Mesenteric fat pad (tissue), 1 donor: Measurements from ENCODE around the gene POLL. TPM values are rescaled to one million over a fixed set of nuclear protein-coding genes. Genes with fewer than 3 reads are reported as not detected.

Experiments used
- DNase-seq: peaks from one replicate; pipeline ENCODE4 v3.0.0-alpha.2; 2020; ENCODE audit warnings: low spot score
- total RNA-seq: library from RNA; stranded (reverse); fragmentation: NEBNext Ultra II Directional; extraction: Animal tissue kit (Norgen Biotek cat#: 25700); gene quantifications from one replicate; pipeline ENCODE4 v1.2.1, GENCODE V29; 2021
- donor health status: DM: yes; HTN: yes; CAD: no.

The POLL gene
- total RNA-seq, 1 donor from 2014 or later = 15.5 TPM

DNA sequence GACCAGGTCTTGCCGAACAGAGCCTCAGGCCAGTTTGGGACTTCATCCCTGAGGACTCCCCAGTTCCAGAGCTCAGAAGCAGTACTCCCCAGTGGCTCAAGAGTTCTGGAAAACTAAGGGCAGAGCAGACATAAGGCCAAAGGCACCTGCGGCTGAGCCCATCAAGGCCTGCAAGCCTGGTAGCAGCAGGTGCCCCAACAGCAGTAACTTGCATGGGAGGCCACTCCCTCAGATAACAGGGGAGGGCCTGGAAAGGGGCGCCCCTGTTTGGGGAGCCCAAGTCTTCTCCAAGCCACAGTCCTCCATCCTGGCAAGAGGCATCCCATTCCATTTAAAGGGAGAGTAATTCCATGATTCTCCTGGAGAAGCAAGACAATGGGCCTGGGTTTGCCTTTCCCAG lies 13.0 kb downstream of the POLL start:
- no peak for DNase-seq

DNA sequence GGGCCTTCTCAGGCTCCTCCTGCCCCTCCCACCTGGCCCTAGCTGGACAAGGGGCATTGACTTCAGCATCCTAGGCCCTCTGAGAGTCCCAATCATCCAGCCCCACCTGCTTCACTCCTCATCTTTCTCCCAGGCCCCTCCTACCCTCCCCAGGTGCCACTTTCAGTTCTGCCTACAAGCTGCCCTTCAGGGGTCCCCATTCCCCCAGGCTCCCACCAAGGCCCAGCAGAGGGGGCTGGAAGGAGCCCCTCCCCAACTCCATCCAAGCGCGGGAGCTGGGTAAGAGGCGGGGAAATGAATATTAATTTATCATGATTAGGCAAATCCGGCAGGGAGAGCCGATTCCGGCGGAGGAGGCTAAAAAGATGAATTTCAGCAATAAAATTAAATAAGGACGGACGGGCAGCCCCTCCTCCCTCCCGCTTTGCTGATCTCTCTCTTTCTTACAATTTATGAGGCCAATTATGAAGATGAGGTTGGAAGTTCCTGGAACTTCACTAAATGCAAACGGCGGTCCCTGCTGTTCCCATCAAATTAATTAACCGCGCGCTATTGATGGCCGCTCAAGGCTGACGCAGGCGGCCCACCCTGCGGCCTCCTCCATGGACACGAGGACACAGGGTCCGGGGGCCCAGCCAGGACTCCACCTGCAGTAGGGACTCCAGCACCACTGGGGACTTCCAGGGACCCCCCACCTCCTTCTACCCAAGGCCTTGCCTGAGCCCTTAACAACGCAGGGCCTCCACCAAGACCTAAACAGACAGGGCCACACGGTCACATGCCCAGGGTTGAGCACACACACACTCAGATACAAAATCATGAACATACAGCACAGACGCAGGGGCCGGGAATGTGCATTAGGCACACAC lies 13.9 kb downstream of the POLL start:
- DNase-seq = no peak

GRCh38 chr10:101572785-101573184 lies 15.3 kb downstream of the POLL start:
- DNase-seq = no peak

DNA sequence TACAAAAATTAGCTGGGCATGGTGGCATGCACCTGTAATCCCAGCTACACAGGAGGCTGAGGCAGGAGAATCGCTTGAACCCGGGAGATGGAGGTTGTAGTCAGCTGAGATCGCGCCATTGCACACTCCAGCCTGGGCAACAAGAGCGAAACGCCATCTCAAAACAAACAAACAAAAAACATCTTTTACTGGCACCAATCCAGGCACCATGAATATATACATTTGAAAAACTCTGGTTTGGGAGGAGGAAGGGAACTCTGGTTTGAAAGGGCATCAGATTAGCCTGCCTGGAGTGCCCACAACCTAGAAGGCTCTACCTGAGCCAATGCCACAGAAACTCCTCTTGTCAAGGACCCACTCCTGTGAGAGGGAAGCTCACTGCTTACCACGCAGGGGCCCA lies 15.9 kb downstream of the POLL start:
- no peak for DNase-seq

DNA sequence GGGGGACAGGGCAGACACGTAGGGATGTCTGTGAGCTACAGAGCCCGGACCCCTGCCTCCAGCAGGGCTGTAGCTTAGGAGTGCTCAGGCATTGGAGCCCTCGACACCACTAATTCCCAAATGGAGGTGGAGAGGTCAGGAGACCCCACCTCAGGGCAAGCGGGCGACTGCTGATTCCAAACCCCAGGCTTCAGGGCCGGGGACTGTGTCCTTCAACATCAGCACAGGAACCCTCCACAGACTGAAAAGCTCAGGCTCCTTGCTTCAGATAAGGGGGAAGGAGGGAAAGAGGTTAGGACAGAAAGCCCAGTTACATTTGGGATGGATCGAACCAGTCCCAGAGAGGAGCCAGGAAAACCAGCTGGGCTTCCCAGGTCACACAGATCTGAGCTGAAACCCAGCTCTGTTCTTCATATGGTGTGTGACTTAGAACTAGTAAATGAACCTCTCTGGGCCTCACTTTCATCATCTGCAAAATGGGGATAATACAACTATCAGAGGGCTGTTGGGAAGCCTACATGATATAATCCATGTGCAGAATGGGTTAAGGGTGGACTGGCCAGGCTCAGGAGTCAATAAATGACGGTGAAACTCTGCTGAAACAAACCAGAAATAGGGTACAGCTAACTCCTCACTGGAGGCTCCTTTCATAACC lies 16.7 kb downstream of the POLL start:
- no peak for DNase-seq

GRCh38 chr10:101570428-101571270 lies 17.4 kb downstream of the POLL start:
- DNase-seq = no peak

- DNase-seq = peak; percentile 95
These were observed 18.2 kb downstream of the POLL start for GRCh38 chr10:101569622-101570427.

DNA sequence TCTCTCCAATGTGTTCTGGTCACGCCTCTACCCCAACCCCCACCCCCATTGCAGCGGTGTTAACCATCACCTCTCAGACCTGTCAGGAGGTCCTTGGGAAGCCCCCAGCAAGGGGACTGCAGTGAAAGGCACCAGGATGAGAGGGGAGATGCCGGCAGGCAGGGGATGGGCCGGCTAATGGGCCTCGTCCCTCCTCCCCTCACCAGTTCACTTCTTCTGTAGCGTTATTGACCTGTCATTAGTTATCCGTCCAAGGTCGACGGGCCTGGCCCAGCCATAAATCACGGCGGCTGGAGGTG lies 18.8 kb downstream of the POLL start:
- DNase-seq = peak; percentile 87

DNA sequence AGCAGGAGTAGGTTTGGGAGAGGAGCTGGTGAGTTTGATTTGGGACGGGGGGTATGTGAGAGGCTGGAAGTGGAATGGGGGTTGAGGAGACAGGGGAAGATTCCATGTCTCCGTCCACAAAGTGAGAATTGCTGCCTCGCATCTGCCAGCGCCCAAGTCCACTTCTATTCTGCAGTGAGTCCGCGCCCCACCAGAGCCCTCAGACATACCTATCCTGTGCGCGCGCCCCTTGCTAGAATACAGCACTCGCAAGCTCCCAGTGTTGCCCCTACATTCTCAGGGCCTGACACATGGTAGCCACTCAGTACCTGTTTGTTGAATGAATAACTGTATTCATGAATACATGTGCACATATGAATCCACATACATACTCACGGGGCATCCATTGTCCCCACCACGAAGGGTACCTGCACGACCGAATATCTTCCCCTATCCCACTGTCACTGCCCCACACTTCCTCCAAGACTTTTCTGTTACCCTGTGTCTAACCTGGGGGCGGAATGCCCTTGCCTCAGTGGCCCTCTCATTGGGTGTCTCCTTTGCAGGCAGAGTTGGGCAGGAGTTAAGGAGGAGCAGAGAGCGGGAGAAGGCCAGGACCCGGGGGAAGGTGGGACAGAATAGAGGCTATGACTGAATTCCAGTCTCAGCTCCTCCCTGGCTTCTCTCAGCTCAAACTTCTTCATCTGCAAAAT lies 19.9 kb downstream of the POLL start:
- peak; percentile 57 for DNase-seq

- DNase-seq = peak; percentile 78
These were observed 20.7 kb downstream of the POLL start for GRCh38 chr10:101567165-101568006.

DNA sequence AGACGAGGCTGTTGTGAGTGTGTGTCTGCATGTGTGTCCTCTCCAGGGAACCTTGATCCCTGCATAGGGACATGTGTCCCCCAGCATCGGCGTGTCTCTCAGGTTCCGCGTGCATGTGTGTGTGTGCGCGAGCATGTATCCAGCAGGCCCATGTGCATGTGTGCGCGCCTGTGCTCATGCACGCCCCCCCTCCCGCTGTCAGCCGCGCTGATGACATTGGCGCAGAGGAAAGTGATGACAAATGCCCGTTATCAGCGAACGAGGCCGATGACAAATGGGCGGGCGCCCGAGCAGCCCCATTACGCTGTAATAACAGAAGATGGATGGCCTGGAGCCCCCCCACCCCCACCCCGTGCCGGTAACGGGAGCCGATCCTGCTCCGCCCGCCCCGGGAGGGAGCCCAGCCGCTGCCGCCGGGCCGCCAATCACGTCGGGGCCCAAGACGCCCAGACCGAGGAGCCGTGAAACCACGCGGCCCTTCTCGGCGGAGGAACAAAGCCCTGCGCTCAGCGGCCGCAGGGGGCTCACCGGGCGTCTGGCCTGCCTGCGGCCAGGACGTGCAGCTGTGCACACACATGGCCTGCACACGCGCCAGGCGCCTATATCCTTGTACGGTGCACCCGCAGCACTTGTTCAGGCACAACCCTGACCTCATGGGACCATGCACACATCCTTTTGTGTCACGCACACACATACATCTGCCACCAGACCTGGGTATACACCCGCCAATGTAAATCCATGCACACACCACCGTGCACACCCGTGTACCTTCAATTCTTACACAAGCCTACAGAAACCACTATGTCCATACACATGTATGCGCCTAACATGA lies 21.5 kb downstream of the POLL start:
- peak; percentile 87 for DNase-seq

- DNase-seq = peak; percentile 60
These were observed 22.1 kb downstream of the POLL start for GRCh38 chr10:101565936-101566332.

DNA sequence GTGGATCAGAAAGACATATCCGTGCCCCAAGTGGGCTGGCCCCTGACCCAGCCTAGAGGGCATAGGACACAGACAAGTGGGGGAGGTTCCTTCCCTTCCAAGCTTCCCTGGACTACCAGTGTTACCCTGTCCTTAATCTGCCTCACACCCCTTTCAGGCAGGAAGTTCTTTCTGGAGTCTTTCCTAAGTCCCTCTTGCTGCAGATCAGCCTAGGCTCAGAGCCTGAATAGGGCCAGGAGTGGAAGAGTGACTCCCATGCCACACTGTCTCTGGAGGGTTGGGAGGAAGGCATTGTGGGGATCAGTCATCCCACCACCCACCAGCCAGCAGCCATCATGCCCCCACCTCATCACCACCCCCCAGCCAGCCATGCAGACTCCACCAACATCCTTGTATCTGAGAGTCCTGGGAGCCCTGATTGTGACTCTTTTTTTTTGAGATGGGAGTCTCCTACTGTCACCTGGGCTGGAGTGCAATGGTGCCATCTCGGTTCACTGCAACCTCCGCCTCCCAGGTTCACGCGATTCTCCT lies 22.6 kb downstream of the POLL start:
- DNase-seq = peak; percentile 74

DNA sequence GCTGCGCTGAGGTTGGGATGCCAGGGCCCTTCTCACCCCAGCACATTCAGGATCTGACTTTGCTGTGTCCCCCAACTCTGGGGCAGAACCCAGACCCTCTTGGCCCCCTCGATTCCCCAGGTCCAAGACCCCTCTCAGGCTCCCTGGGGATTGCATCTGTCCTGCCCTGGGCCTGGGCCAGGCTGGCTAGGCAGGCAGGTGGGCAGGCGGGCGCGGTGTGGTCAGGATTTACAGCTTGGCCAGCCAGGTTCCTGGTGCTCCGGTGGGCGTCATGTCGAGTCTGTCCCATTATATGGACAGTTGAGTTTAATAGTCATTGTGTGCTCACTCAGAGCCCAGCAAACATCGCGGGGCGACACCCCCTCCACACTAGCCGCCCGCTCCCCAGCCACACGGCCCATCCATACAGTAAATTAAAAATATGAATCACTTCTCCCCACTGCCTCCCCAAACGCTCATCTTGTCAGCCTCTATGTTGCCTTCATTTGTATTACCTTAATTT lies 23.5 kb downstream of the POLL start:
- peak; percentile 87 for DNase-seq

GRCh38 chr10:101563497-101564040 lies 24.5 kb downstream of the POLL start:
- DNase-seq = peak; percentile 60

- DNase-seq = peak; percentile 30
These were observed 25.1 kb downstream of the POLL start for GRCh38 chr10:101563007-101563406.

- DNase-seq = peak; percentile 71
These were observed 25.8 kb downstream of the POLL start for GRCh38 chr10:101562231-101562630.
